ENCODE measurements around the gene ADAMTS7. TPM values are rescaled to one million over a fixed set of nuclear protein-coding genes. Genes with fewer than 3 reads are reported as not detected.
"Not testable (repeated sequence)": the region's sequence is repeated elsewhere in the genome, so short reads cannot be mapped to it uniquely, and the experiment has no call there.

ADAMTS7 gene
- polyA plus RNA-seq, 1 donor from 2014 or later, result 31.5 TPM

GRCh38 chr15:78775472-78775871, 35.8 kb downstream of the ADAMTS7 start:
- Histone ChIP-seq H3K79me2 (replicated peaks; ENCODE audit: insufficient read depth, low read length) (no peaks in the 10 kb centered on the region), H3K36me3 (ENCODE audit: insufficient read depth, low read length) (no peaks in the 10 kb centered on the region), H3K9ac (ENCODE audit: low read length) (no peak overlapping the region), H3K27me3 (ENCODE audit: insufficient read depth, low read depth, low read length) (no peaks in the 10 kb centered on the region), H3K9me2 (ENCODE audit: insufficient read depth, low read length) (no peaks in the 10 kb centered on the region), H3F3A (ENCODE audit: insufficient read depth, low read length, poor library complexity, severe bottlenecking) (no peaks in the 10 kb centered on the region), H4K20me1 (ENCODE audit: insufficient read depth) (no peaks in the 10 kb centered on the region), H3K9me3 (ENCODE audit: low read length) (no peaks in the 10 kb centered on the region), H3K4me3 (ENCODE audit: low read length) (no peak overlapping the region), H2AFZ (ENCODE audit: low read depth, low read length) (no peak overlapping the region), H3K27ac (ENCODE audit: low read length) (no peak overlapping the region), H3K4me2 (ENCODE audit: low read length) (no peak overlapping the region)
- no peak for TF ChIP-seq MXI1 (conservative IDR thresholded peaks at IDR 0.05; ENCODE audit: poor library complexity, severe bottlenecking)
- no peak for TF ChIP-seq EZH2 (IDR thresholded peaks at IDR 0.05; ENCODE audit: borderline replicate concordance, insufficient read depth, low read length, poor library complexity, severe bottlenecking)
- TF ChIP-seq CTCF (IDR thresholded peaks at IDR 0.05; ENCODE audit: poor library complexity, severe bottlenecking), result no peak
- TF ChIP-seq EP300 (conservative IDR thresholded peaks at IDR 0.05; ENCODE audit: poor library complexity, severe bottlenecking), result no peak
- no peak for TF ChIP-seq SMC3 (conservative IDR thresholded peaks at IDR 0.05; ENCODE audit: poor library complexity)
- TF ChIP-seq REST (IDR thresholded peaks at IDR 0.05; ENCODE audit: borderline replicate concordance), result no peak
- TF ChIP-seq RAD21 (conservative IDR thresholded peaks at IDR 0.05), result no peak
- TF ChIP-seq TAF1 (IDR thresholded peaks at IDR 0.05; ENCODE audit: low read depth), result no peak
- no peak for TF ChIP-seq POLR2AphosphoS5 (IDR thresholded peaks at IDR 0.05)

- H3K9me2 ChIP-seq (ENCODE audit: insufficient read depth, low read length); H3K9me3 ChIP-seq (ENCODE audit: low read length); H3K4me3 ChIP-seq (ENCODE audit: low read length); H3K27ac ChIP-seq (ENCODE audit: low read length); H3K36me3 ChIP-seq (ENCODE audit: insufficient read depth, low read length); H3F3A ChIP-seq (ENCODE audit: insufficient read depth, low read length, poor library complexity, severe bottlenecking); H3K27me3 ChIP-seq (ENCODE audit: insufficient read depth, low read depth, low read length); H4K20me1 ChIP-seq (ENCODE audit: insufficient read depth); H3K9ac ChIP-seq (ENCODE audit: low read length); H2AFZ ChIP-seq (ENCODE audit: low read depth, low read length); H3K4me2 ChIP-seq (ENCODE audit: low read length); H3K79me2 ChIP-seq (replicated peaks; ENCODE audit: insufficient read depth, low read length): not testable (repeated sequence)
These were observed 36.7 kb downstream of the ADAMTS7 start for GRCh38 chr15:78774451-78774990.

GRCh38 chr15:78773765-78774450, 37.4 kb downstream of the ADAMTS7 start:
- not testable (repeated sequence) for H3K27me3 ChIP-seq (ENCODE audit: insufficient read depth, low read depth, low read length); H2AFZ ChIP-seq (ENCODE audit: low read depth, low read length); H3K9me3 ChIP-seq (ENCODE audit: low read length); H3K79me2 ChIP-seq (replicated peaks; ENCODE audit: insufficient read depth, low read length); H3K9me2 ChIP-seq (ENCODE audit: insufficient read depth, low read length); H3F3A ChIP-seq (ENCODE audit: insufficient read depth, low read length, poor library complexity, severe bottlenecking); H3K4me3 ChIP-seq (ENCODE audit: low read length); H3K9ac ChIP-seq (ENCODE audit: low read length); H3K36me3 ChIP-seq (ENCODE audit: insufficient read depth, low read length); H3K4me2 ChIP-seq (ENCODE audit: low read length); H3K27ac ChIP-seq (ENCODE audit: low read length); H4K20me1 ChIP-seq (ENCODE audit: insufficient read depth)

Data from neural cell (in vitro differentiated cells).